Measurements from ENCODE around the gene CST7. TPM values are rescaled to one million over a fixed set of nuclear protein-coding genes. Genes with fewer than 3 reads are reported as not detected.

The CST7 gene
- total RNA-seq, 1 donor = not detected

- TF ChIP-seq CTCF (IDR thresholded peaks at IDR 0.05; ENCODE audit: insufficient read depth, low read length) = no peak
- H3K4me3 ChIP-seq (ENCODE audit: low read depth, low read length) = no peak overlapping the region
- no peak for DNase-seq (ENCODE audit: low read depth)
Measured at GRCh38 chr20:24986436-24987015, 37.5 kb downstream of the CST7 start.

GRCh38 chr20:24987244-24987643 is 38.2 kb downstream of the CST7 start:
- DNase-seq (ENCODE audit: low read depth) = no peak
- TF ChIP-seq CTCF (IDR thresholded peaks at IDR 0.05; ENCODE audit: insufficient read depth, low read length) = no peak
- no peak overlapping the region for H3K4me3 ChIP-seq (ENCODE audit: low read depth, low read length)

- no peak overlapping the region for H3K4me3 ChIP-seq (ENCODE audit: low read depth, low read length)
- TF ChIP-seq CTCF (IDR thresholded peaks at IDR 0.05; ENCODE audit: insufficient read depth, low read length) = no peak
- DNase-seq (ENCODE audit: low read depth) = no peak
Measured at GRCh38 chr20:24987873-24988835, 39.1 kb downstream of the CST7 start.

- no peak for TF ChIP-seq CTCF (IDR thresholded peaks at IDR 0.05; ENCODE audit: insufficient read depth, low read length)
- no peak for DNase-seq (ENCODE audit: low read depth)
- no peak overlapping the region for H3K4me3 ChIP-seq (ENCODE audit: low read depth, low read length)
Measured at GRCh38 chr20:24989162-24989561, 40.1 kb downstream of the CST7 start.

- no peak for TF ChIP-seq CTCF (IDR thresholded peaks at IDR 0.05; ENCODE audit: insufficient read depth, low read length)
- DNase-seq (ENCODE audit: low read depth) = no peak
- no peak overlapping the region for H3K4me3 ChIP-seq (ENCODE audit: low read depth, low read length)
Measured at GRCh38 chr20:24990810-24991252, 41.8 kb downstream of the CST7 start.

GRCh38 chr20:24991897-24992486 is 42.9 kb downstream of the CST7 start:
- DNase-seq (ENCODE audit: low read depth) = peak; percentile 14
- no peak for TF ChIP-seq CTCF (IDR thresholded peaks at IDR 0.05; ENCODE audit: insufficient read depth, low read length)
- H3K4me3 ChIP-seq (ENCODE audit: low read depth, low read length) = peak overlapping the region; percentile 95

Measured in fibroblast of the aortic adventitia (primary cell).